Caco-2 (cell line): ENCODE results near the gene AKT3. TPM values are rescaled to one million over a fixed set of nuclear protein-coding genes. Genes with fewer than 3 reads are reported as not detected.

ENCODE experiments used
- BruUV-seq: library from RNA; stranded (reverse); fragments of 400-500 nt; replicated peaks from 2 replicates; lab custom pipeline; 2021; lab: Mats Ljungman, UMichigan
- CTCF ChIA-PET: fragments of 300-600 bp; sonication (Branson Sonifier 250); formaldehyde crosslinking; loops from one replicate; lab custom pipeline; 2022; ENCODE audit warnings: antibody characterized with exemption; lab: Charles Lee
- POLR2A ChIA-PET: fragments of 300-600 bp; sonication (Branson Sonifier 250); formaldehyde crosslinking; loops from one replicate; lab custom pipeline; 2022; ENCODE audit warnings: antibody characterized with exemption; lab: Charles Lee
- DNase-seq, 2 experiments: peaks; one replicate each; pipeline versions ENCODE4 v3.0.0 to v3.0.0-alpha.2; 2020 to 2022
- H3K27me3 ChIP-seq: replicated peaks from 2 replicates; pipeline ENCODE4 v1.6.0; 2011; ENCODE audit warnings: low read length; ENCODE audit not compliant: control insufficient read depth, insufficient read depth
- H3K36me3 ChIP-seq: 2 replicates; pipeline ENCODE4 v1.5.1; 2011; ENCODE audit warnings: low read length; ENCODE audit not compliant: control insufficient read depth, insufficient read depth
- H3K4me1 ChIP-seq: fragments of 250-450 bp; sonication (Bioruptor Pico); 2 replicates; pipeline ENCODE4 v1.5.1; 2020; ENCODE audit warnings: mild to moderate bottlenecking
- H3K4me3 ChIP-seq: 2 replicates; pipeline ENCODE4 v1.5.1; 2011; ENCODE audit warnings: low read depth, mild to moderate bottlenecking, control low read depth, low read length
- H3K9me3 ChIP-seq: fragments of 250-450 bp; sonication (Bioruptor Pico); 2 replicates; pipeline ENCODE4 v1.5.1; 2020; ENCODE audit warnings: mild to moderate bottlenecking, moderate library complexity
- H3K27ac Mint-ChIP-seq: one replicate; pipeline ENCODE4 v1.8.0; 2022; ENCODE audit warnings: mixed read lengths; ENCODE audit not compliant: unreplicated experiment
- H3K27me3 Mint-ChIP-seq: one replicate; pipeline ENCODE4 v1.8.0; 2022; ENCODE audit warnings: mixed read lengths; ENCODE audit not compliant: insufficient read depth, unreplicated experiment
- H3K36me3 Mint-ChIP-seq: one replicate; pipeline ENCODE4 v1.8.0; 2022; ENCODE audit warnings: mild to moderate bottlenecking, mixed read lengths; ENCODE audit not compliant: insufficient read depth, unreplicated experiment
- H3K4me1 Mint-ChIP-seq: one replicate; pipeline ENCODE4 v1.8.0; 2022; ENCODE audit warnings: low read depth, mixed read lengths; ENCODE audit not compliant: unreplicated experiment
- H3K4me3 Mint-ChIP-seq: one replicate; pipeline ENCODE4 v1.8.0; 2022; ENCODE audit warnings: mild to moderate bottlenecking, moderate library complexity, mixed read lengths; ENCODE audit not compliant: unreplicated experiment
- H3K9me3 Mint-ChIP-seq: one replicate; pipeline ENCODE4 v1.8.0; 2022; ENCODE audit warnings: mixed read lengths; ENCODE audit not compliant: unreplicated experiment
- CTCF ChIP-seq, 2 experiments: fragments of 200-600 bp in 1 of 2; IDR thresholded peaks; 1 replicate in 1 of 2; 2 replicates in 1 of 2; pipeline versions ENCODE4 v1.5.1 to v1.8.0; 2011 to 2022; ENCODE audit warnings: antibody characterized with exemption in 1 of 2, control low read depth in 1 of 2, inconsistent platforms in 1 of 2, low read depth in 1 of 2, low read length in 1 of 2, mild to moderate bottlenecking in 1 of 2, moderate library complexity in 1 of 2; ENCODE audit not compliant: insufficient read depth in 1 of 2, severe bottlenecking in 1 of 2, unreplicated experiment in 1 of 2
- intact Hi-C: fragments of 100-400 bp; cut with micrococcal nuclease; formaldehyde crosslinking; loops from one replicate; pipeline ENCODE4 v1.10.0; 2022; ENCODE audit not compliant: unreplicated experiment
- total RNA-seq: library from RNA; stranded (reverse); gene quantifications from 2 replicates; pipeline ENCODE4 v1.2.3, GENCODE V29; 2022

Gene AKT3
- total RNA-seq, 1 experiment from 2014 or later = 3.7 TPM

GRCh38 chr1:243806310-243806709 is 43.7 kb downstream of the AKT3 start:
- no peaks in the 10 kb centered on the region for H3K9me3 Mint-ChIP-seq
- H3K27me3 Mint-ChIP-seq = peaks cover 18% of the 10 kb centered on the region
- no peak for TF ChIP-seq CTCF (IDR thresholded peaks at IDR 0.05; ENCODE audit: insufficient read depth in 1 of 2, low read depth in 1 of 2, low read length in 1 of 2, severe bottlenecking in 1 of 2, unreplicated experiment in 1 of 2)
- BruUV-seq = no TSS peak
- Histone ChIP-seq H3K27me3 (no peaks in the 10 kb centered on the region; the same call in 1 of the 2 replicates), H3K9me3 (no peaks in the 10 kb centered on the region), H3K4me3 (no peak overlapping the region), H3K4me1 (no peaks in the 10 kb centered on the region), H3K36me3 (no peaks in the 10 kb centered on the region)
- POLR2A ChIA-PET = no interaction called here
- no peak overlapping the region for H3K4me3 Mint-ChIP-seq
- intact Hi-C loops = no loop called here
- no peak for DNase-seq
- H3K27ac Mint-ChIP-seq = no peak overlapping the region
- no peaks in the 10 kb centered on the region for H3K36me3 Mint-ChIP-seq
- H3K4me1 Mint-ChIP-seq = no peaks in the 10 kb centered on the region
- CTCF ChIA-PET = no interaction called here

GRCh38 chr1:243802736-243803135 is 47.3 kb downstream of the AKT3 start:
- Histone ChIP-seq H3K36me3 (no peaks in the 10 kb centered on the region), H3K27me3 (no peaks in the 10 kb centered on the region; the same call in 1 of the 2 replicates), H3K4me3 (no peak overlapping the region), H3K4me1 (0 out of 2 replicates have a peak, but pooled peaks cover 3% of the 10 kb centered on the region), H3K9me3 (no peaks in the 10 kb centered on the region)
- no TSS peak for BruUV-seq
- ChIA-PET CTCF (no interaction called here), POLR2A (no interaction called here)
- Mint-ChIP-seq H3K4me3 (no peak overlapping the region), H3K36me3 (no peaks in the 10 kb centered on the region), H3K4me1 (peaks cover 7% of the 10 kb centered on the region), H3K27ac (no peak overlapping the region), H3K27me3 (peaks cover 11% of the 10 kb centered on the region), H3K9me3 (no peaks in the 10 kb centered on the region)
- intact Hi-C loops = no loop called here
- DNase-seq = no peak
- TF ChIP-seq CTCF (IDR thresholded peaks at IDR 0.05; ENCODE audit: insufficient read depth in 1 of 2, low read depth in 1 of 2, low read length in 1 of 2, severe bottlenecking in 1 of 2, unreplicated experiment in 1 of 2) = no peak

DNA sequence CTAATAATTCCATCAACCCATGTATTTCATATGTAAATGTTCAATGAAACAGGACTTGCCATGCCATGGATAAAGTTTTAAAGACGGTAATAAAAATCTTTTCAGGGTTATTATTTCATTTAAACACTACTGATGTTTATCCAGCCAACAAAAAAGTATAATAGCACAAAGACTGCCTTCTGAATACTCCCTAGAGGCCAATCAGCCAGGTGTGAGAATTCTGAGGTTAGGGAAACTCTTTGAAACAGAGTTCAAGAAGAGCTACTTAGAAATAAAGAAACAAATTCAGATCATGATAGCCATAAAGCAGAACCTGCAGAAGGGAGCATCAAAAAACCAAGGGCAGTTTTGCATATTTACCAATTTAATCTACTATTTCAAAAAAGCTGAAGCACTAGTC is 48.7 kb downstream of the AKT3 start:
- Mint-ChIP-seq H3K4me3 (no peak overlapping the region), H3K27ac (no peak overlapping the region), H3K4me1 (peaks cover 7% of the 10 kb centered on the region), H3K36me3 (no peaks in the 10 kb centered on the region), H3K27me3 (peaks cover 10% of the 10 kb centered on the region), H3K9me3 (no peaks in the 10 kb centered on the region)
- no peak for TF ChIP-seq CTCF (IDR thresholded peaks at IDR 0.05; ENCODE audit: insufficient read depth in 1 of 2, low read depth in 1 of 2, low read length in 1 of 2, severe bottlenecking in 1 of 2, unreplicated experiment in 1 of 2)
- H3K4me3 ChIP-seq = no peak overlapping the region
- no peaks in the 10 kb centered on the region for H3K36me3 ChIP-seq
- no peak for DNase-seq
- intact Hi-C loops = no loop called here
- ChIA-PET CTCF (no interaction called here), POLR2A (no interaction called here)
- H3K4me1 ChIP-seq = 0 out of 2 replicates have a peak, but pooled peaks cover 3% of the 10 kb centered on the region
- no peaks in the 10 kb centered on the region for H3K9me3 ChIP-seq
- no peaks in the 10 kb centered on the region; the same call in 1 of the 2 replicates for H3K27me3 ChIP-seq
- no TSS peak for BruUV-seq
